Vagina (tissue), 2 donors: Measurements from ENCODE around the gene TBX10.

ENCODE experiments used
- CTCF ChIP-seq, 3 experiments: fragments of 450-650 bp in 2 of 3; fragments of 200-600 bp in 1 of 3; sonication (generic) in 1 of 3; IDR thresholded peaks; one replicate each; pipeline ENCODE4 v1.5.1; 2017 to 2019; ENCODE audit warnings: antibody characterized with exemption in 3 of 3, mild to moderate bottlenecking in 2 of 3, moderate library complexity in 2 of 3
- POLR2AphosphoS5 ChIP-seq, 2 donors: sonication (generic); formaldehyde crosslinking; IDR thresholded peaks; one replicate each; pipeline ENCODE4 v1.9.0; 2017; ENCODE audit warnings: antibody characterized with exemption in 2 of 2, mild to moderate bottlenecking in 2 of 2, low read depth in 1 of 2; ENCODE audit not compliant: insufficient read depth in 1 of 2

- TF ChIP-seq CTCF (IDR thresholded peaks at IDR 0.05) (no peak), POLR2AphosphoS5 (IDR thresholded peaks at IDR 0.05; ENCODE audit: insufficient read depth in 1 of 2, low read depth in 1 of 2) (no peak)
Observed at GRCh38 chr11:67601098-67601497, 38.5 kb downstream of the TBX10 start.
